HG03045 (cell line): ENCODE results near the gene TSTD1.
"Not testable (repeated sequence)": the region's sequence is repeated elsewhere in the genome, so short reads cannot be mapped to it uniquely, and the experiment has no call there.

Experiments
- ATAC-seq: cut with Tn5 transposase; IDR thresholded peaks from one replicate; pipeline ENCODE4 v1.9.1; 2021; ENCODE audit warnings: mild to moderate bottlenecking, moderate library complexity; ENCODE audit not compliant: unreplicated experiment

The TSTD1 gene

GRCh38 chr1:161009602-161010211, 29.1 kb downstream of the TSTD1 start:
- no peak for ATAC-seq

- no peak for ATAC-seq
These were observed 29.8 kb downstream of the TSTD1 start for GRCh38 chr1:161008869-161009510.

- no peak for ATAC-seq
These were observed 31.4 kb downstream of the TSTD1 start for GRCh38 chr1:161007369-161007768.

- ATAC-seq = no peak
These were observed 32.2 kb downstream of the TSTD1 start for GRCh38 chr1:161006563-161006962.

GRCh38 chr1:161001525-161001924, 37.2 kb downstream of the TSTD1 start:
- no peak for ATAC-seq

- no peak for ATAC-seq
These were observed 37.9 kb downstream of the TSTD1 start for GRCh38 chr1:161000736-161001480.

- no peak for ATAC-seq
These were observed 39.4 kb downstream of the TSTD1 start for GRCh38 chr1:160999376-160999775.

- no peak for ATAC-seq
These were observed 41.3 kb downstream of the TSTD1 start for GRCh38 chr1:160997323-160998038.

- no peak for ATAC-seq
These were observed 42.6 kb downstream of the TSTD1 start for GRCh38 chr1:160996178-160996577.

- ATAC-seq = no peak
These were observed 45.1 kb downstream of the TSTD1 start for GRCh38 chr1:160993544-160994193.

- ATAC-seq = not testable (repeated sequence)
These were observed 46.7 kb downstream of the TSTD1 start for GRCh38 chr1:160992036-160992435.
